HepG2 (cell line): ENCODE data around the gene SLC28A1. TPM values are rescaled to one million over a fixed set of nuclear protein-coding genes. Genes with fewer than 3 reads are reported as not detected.

ENCODE experiments used
- DNMT1 ChIP-seq: sonication (generic); formaldehyde crosslinking; IDR thresholded peaks from 2 replicates; pipeline ENCODE4 v1.5.1; 2020; ENCODE audit warnings: mild to moderate bottlenecking, missing genetic modification reagents
- FOXC1 ChIP-seq: sonication (generic); formaldehyde crosslinking; IDR thresholded peaks from 2 replicates; pipeline ENCODE4 v1.8.0; 2022; ENCODE audit warnings: mild to moderate bottlenecking, missing genetic modification reagents, borderline replicate concordance
- GABPA ChIP-seq, 2 experiments: IDR thresholded peaks; 2 replicates each; pipeline ENCODE4 v1.6.1; 2011 to 2016; ENCODE audit warnings: low read depth in 2 of 2, low read length in 1 of 2, missing biosample characterization in 1 of 2, missing genetic modification characterization in 1 of 2
- HMG20A ChIP-seq: IDR thresholded peaks from 2 replicates; pipeline ENCODE4 v1.6.1; 2016; ENCODE audit warnings: borderline replicate concordance
- MIER2 ChIP-seq: IDR thresholded peaks from 2 replicates; pipeline ENCODE4 v1.6.1; 2016; ENCODE audit warnings: missing biosample characterization, missing genetic modification reagents
- NCOA2 ChIP-seq: sonication (generic); formaldehyde crosslinking; IDR thresholded peaks from 2 replicates; pipeline ENCODE4 v1.8.0; 2022; ENCODE audit warnings: inconsistent platforms
- PLSCR1 ChIP-seq: sonication (generic); formaldehyde crosslinking; IDR thresholded peaks from 2 replicates; pipeline ENCODE4 v1.5.0; 2020; ENCODE audit warnings: missing genetic modification reagents, mild to moderate bottlenecking, borderline replicate concordance
- POLR2AphosphoS5 ChIP-seq: IDR thresholded peaks from 2 replicates; pipeline ENCODE4 v1.6.1; 2012; ENCODE audit warnings: low read depth, low read length
- RNF2 ChIP-seq: fragments of 450-650 bp; conservative IDR thresholded peaks from 2 replicates; pipeline ENCODE4 v1.6.1; 2016; ENCODE audit warnings: low read depth
- SIX1 ChIP-seq: sonication (generic); formaldehyde crosslinking; IDR thresholded peaks from 2 replicates; pipeline ENCODE4 v1.4.0; 2020; ENCODE audit warnings: missing genetic modification reagents, borderline replicate concordance
- THAP8 ChIP-seq: sonication (generic); formaldehyde crosslinking; IDR thresholded peaks from 2 replicates; pipeline ENCODE4 v1.5.1; 2020; ENCODE audit warnings: missing genetic modification reagents, mild to moderate bottlenecking, borderline replicate concordance
- ZFYVE20 ChIP-seq: sonication (generic); formaldehyde crosslinking; IDR thresholded peaks from 2 replicates; pipeline ENCODE4 v1.8.0; 2023; ENCODE audit warnings: low read depth, mild to moderate bottlenecking, moderate library complexity, missing genetic modification reagents, borderline replicate concordance
- ZNF331 ChIP-seq: sonication (generic); formaldehyde crosslinking; IDR thresholded peaks from 2 replicates; pipeline ENCODE4 v1.4.0; 2020; ENCODE audit warnings: missing genetic modification reagents
- ZNF451 ChIP-seq: sonication (generic); formaldehyde crosslinking; IDR thresholded peaks from 2 replicates; pipeline ENCODE4 v1.5.0; 2020; ENCODE audit warnings: mild to moderate bottlenecking, missing genetic modification reagents
- ZNF558 ChIP-seq: sonication (generic); formaldehyde crosslinking; IDR thresholded peaks from 2 replicates; pipeline ENCODE4 v1.9.0; 2022; ENCODE audit warnings: mild to moderate bottlenecking, missing genetic modification reagents, borderline replicate concordance
- ZNF619 ChIP-seq: sonication (generic); formaldehyde crosslinking; IDR thresholded peaks from 2 replicates; pipeline ENCODE4 v1.4.0; 2020; ENCODE audit warnings: mild to moderate bottlenecking, missing genetic modification reagents
- ZNF670 ChIP-seq: sonication (generic); formaldehyde crosslinking; IDR thresholded peaks from 2 replicates; pipeline ENCODE4 v1.8.0; 2022; ENCODE audit warnings: mild to moderate bottlenecking, missing genetic modification reagents, borderline replicate concordance
- polyA plus RNA-seq, 8 experiments: library from polyadenylated mRNA; depleted of rRNA in 3 of 8; stranded (reverse) in 7 of 8; unstranded in 1 of 8; fragments of >200 nt; fragmentation: Illumina TruSeq in 4 of 8; extraction: Trizol in 4 of 8; gene quantifications; 2 replicates each; pipeline versions ENCODE4 v1.2.1 to v1.2.3, GENCODE V29; 2011 to 2016; ENCODE audit warnings: low read depth in 4 of 8, missing spikeins in 1 of 8, mixed read lengths in 1 of 8; ENCODE audit not compliant: insufficient read depth in 1 of 8
- total RNA-seq, 5 experiments: library from RNA; depleted of rRNA; stranded (reverse); fragments of >200 nt; fragmentation: Illumina TruSeq; extraction: Trizol; gene quantifications; 2 replicates each; pipeline ENCODE4 v1.2.3, GENCODE V29; 2016; ENCODE audit warnings: low read depth in 1 of 5
- TF ChIP-seq, protein P1 (sequence below): sonication (generic); formaldehyde crosslinking; conservative IDR thresholded peaks from 2 replicates; pipeline ENCODE4 v1.4.0; 2020; ENCODE audit warnings: missing genetic modification reagents
- TF ChIP-seq, protein P2 (sequence below): IDR thresholded peaks from 2 replicates; pipeline ENCODE4 v1.6.1; 2012; ENCODE audit warnings: low read depth, low read length, improper control_type of control experiment
- TF ChIP-seq, protein P3 (sequence below), 2 experiments: sonication (generic) in 1 of 2; formaldehyde crosslinking in 1 of 2; IDR thresholded peaks; 2 replicates each; pipeline versions ENCODE4 v1.5.1 to v1.6.1; 2011 to 2020; ENCODE audit warnings: borderline replicate concordance in 1 of 2, low read depth in 1 of 2, low read length in 1 of 2, mild to moderate bottlenecking in 1 of 2, missing genetic modification reagents in 1 of 2, moderate library complexity in 1 of 2

SLC28A1 gene
- total and polyA plus RNA-seq, 2 of the 13 experiments (the other 11 are each of a cell fraction or from before 2014, with no cell fraction given), result 0.31 to 5.8 TPM

GRCh38 chr15:84883916-84884781, at the start of gene SLC28A1 (continued):
- TF ChIP-seq, protein P1, sequence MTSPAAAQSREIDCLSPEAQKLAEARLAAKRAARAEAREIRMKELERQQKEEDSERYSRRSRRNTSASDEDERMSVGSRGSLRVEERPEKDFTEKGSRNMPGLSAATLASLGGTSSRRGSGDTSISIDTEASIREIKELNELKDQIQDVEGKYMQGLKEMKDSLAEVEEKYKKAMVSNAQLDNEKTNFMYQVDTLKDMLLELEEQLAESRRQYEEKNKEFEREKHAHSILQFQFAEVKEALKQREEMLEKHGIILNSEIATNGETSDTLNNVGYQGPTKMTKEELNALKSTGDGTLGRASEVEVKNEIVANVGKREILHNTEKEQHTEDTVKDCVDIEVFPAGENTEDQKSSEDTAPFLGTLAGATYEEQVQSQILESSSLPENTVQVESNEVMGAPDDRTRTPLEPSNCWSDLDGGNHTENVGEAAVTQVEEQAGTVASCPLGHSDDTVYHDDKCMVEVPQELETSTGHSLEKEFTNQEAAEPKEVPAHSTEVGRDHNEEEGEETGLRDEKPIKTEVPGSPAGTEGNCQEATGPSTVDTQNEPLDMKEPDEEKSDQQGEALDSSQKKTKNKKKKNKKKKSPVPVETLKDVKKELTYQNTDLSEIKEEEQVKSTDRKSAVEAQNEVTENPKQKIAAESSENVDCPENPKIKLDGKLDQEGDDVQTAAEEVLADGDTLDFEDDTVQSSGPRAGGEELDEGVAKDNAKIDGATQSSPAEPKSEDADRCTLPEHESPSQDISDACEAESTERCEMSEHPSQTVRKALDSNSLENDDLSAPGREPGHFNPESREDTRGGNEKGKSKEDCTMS, result no peak
- TF ChIP-seq, protein P2, sequence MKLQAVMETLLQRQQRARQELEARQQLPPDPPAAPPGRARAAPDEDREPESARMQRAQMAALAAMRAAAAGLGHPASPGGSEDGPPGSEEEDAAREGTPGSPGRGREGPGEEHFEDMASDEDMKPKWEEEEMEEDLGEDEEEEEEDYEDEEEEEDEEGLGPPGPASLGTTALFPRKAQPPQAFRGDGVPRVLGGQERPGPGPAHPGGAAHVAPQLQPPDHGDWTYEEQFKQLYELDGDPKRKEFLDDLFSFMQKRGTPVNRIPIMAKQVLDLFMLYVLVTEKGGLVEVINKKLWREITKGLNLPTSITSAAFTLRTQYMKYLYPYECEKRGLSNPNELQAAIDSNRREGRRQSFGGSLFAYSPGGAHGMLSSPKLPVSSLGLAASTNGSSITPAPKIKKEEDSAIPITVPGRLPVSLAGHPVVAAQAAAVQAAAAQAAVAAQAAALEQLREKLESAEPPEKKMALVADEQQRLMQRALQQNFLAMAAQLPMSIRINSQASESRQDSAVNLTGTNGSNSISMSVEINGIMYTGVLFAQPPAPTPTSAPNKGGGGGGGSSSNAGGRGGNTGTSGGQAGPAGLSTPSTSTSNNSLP, result peak; percentile 59; the same call in 1 of the 2 replicates
- TF ChIP-seq FOXC1 (CRISPR knock-in tag) (no peak), ZNF619 (CRISPR knock-in tag) (no peak), DNMT1 (CRISPR knock-in tag) (no peak), ZNF331 (0 out of 2 replicates have a peak, but pooled peaks have one; percentile 26), NCOA2 (no peak), HMG20A (peak; percentile 41; the same call in 1 of the 2 replicates), GABPA (IDR thresholded peaks at IDR 0.05; ENCODE audit: low read depth, low read length) (no peak), GABPA (CRISPR knock-in tag; IDR thresholded peaks at IDR 0.05; ENCODE audit: low read depth) (no peak), ZNF451 (CRISPR knock-in tag) (no peak), PLSCR1 (CRISPR knock-in tag) (no peak), ZNF670 (CRISPR knock-in tag) (peak; percentile 47; the same call in 1 of the 2 replicates), SIX1 (CRISPR knock-in tag) (no peak), MIER2 (0 out of 2 replicates have a peak, but pooled peaks have one; percentile 33), ZNF558 (CRISPR knock-in tag) (no peak), THAP8 (no peak), RNF2 (no peak), ZFYVE20 (CRISPR knock-in tag) (no peak), POLR2AphosphoS5 (peak; percentile 84)
- TF ChIP-seq, protein P3, sequence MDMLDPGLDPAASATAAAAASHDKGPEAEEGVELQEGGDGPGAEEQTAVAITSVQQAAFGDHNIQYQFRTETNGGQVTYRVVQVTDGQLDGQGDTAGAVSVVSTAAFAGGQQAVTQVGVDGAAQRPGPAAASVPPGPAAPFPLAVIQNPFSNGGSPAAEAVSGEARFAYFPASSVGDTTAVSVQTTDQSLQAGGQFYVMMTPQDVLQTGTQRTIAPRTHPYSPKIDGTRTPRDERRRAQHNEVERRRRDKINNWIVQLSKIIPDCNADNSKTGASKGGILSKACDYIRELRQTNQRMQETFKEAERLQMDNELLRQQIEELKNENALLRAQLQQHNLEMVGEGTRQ (IDR thresholded peaks at IDR 0.05; ENCODE audit: low read depth, low read length), result no peak
- TF ChIP-seq, protein P3 (CRISPR knock-in tag; IDR thresholded peaks at IDR 0.05; ENCODE audit: borderline replicate concordance), result no peak
